ENCODE measurements around the gene SLC12A5.

DNA sequence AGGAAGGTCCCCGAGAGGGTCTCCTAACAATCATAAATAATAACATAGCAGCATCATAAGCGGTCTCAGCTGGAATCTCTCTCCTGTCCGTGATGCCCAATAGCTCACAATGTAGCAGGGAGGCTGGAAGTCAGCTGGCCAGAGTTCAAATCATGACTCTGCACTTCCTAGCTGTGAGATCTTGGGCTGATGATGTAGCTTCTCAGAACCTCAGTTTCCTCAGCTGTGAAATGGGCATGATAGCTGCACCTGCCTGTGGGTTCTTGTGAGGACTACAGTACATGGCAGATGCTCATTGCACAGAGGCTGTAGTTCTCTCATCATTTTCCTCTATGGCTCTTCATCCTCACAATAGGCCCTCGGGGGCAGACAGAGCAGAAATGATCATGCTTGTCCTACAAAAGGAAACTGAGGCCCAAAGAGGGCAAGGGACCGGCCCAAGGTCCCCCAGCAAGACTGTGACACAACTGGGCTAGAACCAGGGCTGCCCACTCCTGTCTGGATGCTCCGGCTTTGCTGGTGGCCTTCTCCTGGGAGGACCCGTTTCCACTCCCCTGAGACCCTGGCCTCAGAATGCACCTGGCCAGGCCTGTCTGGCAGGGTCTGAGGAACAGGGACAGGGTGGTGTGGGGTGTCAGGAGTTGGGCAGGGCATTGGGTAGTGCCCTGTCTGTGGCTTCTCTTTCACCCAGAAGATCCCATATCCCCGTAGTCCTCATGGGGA, 17.7 kb downstream of the SLC12A5 start:
- TF ChIP-seq POLR2A (IDR thresholded peaks at IDR 0.05) (no peak), CTCF (IDR thresholded peaks at IDR 0.05) (no peak)

All from Peyer's patch (tissue), 4 donors.